DOHH2 (cell line): Measurements from ENCODE around the gene ATL2.
"Not testable (repeated sequence)": the region's sequence is repeated elsewhere in the genome, so short reads cannot be mapped to it uniquely, and the experiment has no call there.

Experiments used
- H3F3A ChIP-seq: fragments of 200-600 bp; sonication (generic), shearing (Covaris generic); 2 replicates; pipeline ENCODE4 v1.6.0; 2016; ENCODE audit warnings: antibody characterized with exemption, mild to moderate bottlenecking; ENCODE audit not compliant: control insufficient read depth, insufficient read depth
- H3K27ac ChIP-seq: fragments of 200-600 bp; sonication (generic); 2 replicates; pipeline ENCODE4 v1.5.1; 2014; ENCODE audit warnings: low read depth, mild to moderate bottlenecking, low read length, moderate library complexity
- H3K27me3 ChIP-seq: fragments of 200-600 bp; sonication (generic); 2 replicates; pipeline ENCODE4 v1.6.1; 2014; ENCODE audit warnings: mild to moderate bottlenecking, low read length, mixed read lengths; ENCODE audit not compliant: control insufficient read depth
- H3K36me3 ChIP-seq: fragments of 200-600 bp; sonication (generic); 2 replicates; pipeline ENCODE4 v1.6.1; 2014; ENCODE audit warnings: mild to moderate bottlenecking, low read length, moderate library complexity, mixed read lengths; ENCODE audit not compliant: control insufficient read depth
- H3K4me1 ChIP-seq: fragments of 200-600 bp; sonication (generic); 2 replicates; pipeline ENCODE4 v1.6.1; 2014; ENCODE audit warnings: mild to moderate bottlenecking, low read length, mixed read lengths; ENCODE audit not compliant: control insufficient read depth
- H3K4me2 ChIP-seq: fragments of 200-600 bp; sonication (generic); 2 replicates; pipeline ENCODE4 v1.6.0; 2014; ENCODE audit warnings: mild to moderate bottlenecking, low read length, moderate library complexity
- H3K4me3 ChIP-seq: fragments of 200-600 bp; sonication (generic); 2 replicates; pipeline ENCODE4 v1.5.1; 2014; ENCODE audit warnings: mild to moderate bottlenecking, low read length, mixed read lengths
- H3K79me2 ChIP-seq: fragments of 200-600 bp; sonication (generic); 2 replicates; pipeline ENCODE4 v1.6.1; 2014; ENCODE audit warnings: mild to moderate bottlenecking, low read length, mixed read lengths; ENCODE audit not compliant: control insufficient read depth
- H3K9me2 ChIP-seq: fragments of 200-600 bp; sonication (generic); replicated peaks from 2 replicates; pipeline ENCODE4 v1.6.1; 2014; ENCODE audit warnings: mild to moderate bottlenecking, low read length, mixed read lengths; ENCODE audit not compliant: control insufficient read depth
- H3K9me3 ChIP-seq: fragments of 200-600 bp; sonication (generic); 2 replicates; pipeline ENCODE4 v1.6.1; 2014; ENCODE audit warnings: antibody characterized with exemption, low read length, mixed read lengths; ENCODE audit not compliant: control insufficient read depth, insufficient read depth
- H4K20me1 ChIP-seq: fragments of 200-600 bp; sonication (generic); 2 replicates; pipeline ENCODE4 v1.6.0; 2014; ENCODE audit warnings: low read depth, mild to moderate bottlenecking, antibody characterized with exemption, low read length, moderate library complexity; ENCODE audit not compliant: control insufficient read depth, insufficient read depth
- EZH2phosphoT487 ChIP-seq: fragments of 200-600 bp; sonication (generic); IDR thresholded peaks from 2 replicates; pipeline ENCODE4 v1.6.1; 2017; ENCODE audit warnings: borderline replicate concordance, mild to moderate bottlenecking, antibody characterized with exemption, low read length, moderate library complexity, mixed read lengths
- TF ChIP-seq, protein P1 (sequence below): fragments of 200-600 bp; sonication (generic); IDR thresholded peaks from one replicate; pipeline ENCODE4 v1.5.1; 2014; ENCODE audit warnings: antibody characterized with exemption, mild to moderate bottlenecking, low read depth, low read length; ENCODE audit not compliant: poor library complexity, severe bottlenecking

Gene ATL2

DNA sequence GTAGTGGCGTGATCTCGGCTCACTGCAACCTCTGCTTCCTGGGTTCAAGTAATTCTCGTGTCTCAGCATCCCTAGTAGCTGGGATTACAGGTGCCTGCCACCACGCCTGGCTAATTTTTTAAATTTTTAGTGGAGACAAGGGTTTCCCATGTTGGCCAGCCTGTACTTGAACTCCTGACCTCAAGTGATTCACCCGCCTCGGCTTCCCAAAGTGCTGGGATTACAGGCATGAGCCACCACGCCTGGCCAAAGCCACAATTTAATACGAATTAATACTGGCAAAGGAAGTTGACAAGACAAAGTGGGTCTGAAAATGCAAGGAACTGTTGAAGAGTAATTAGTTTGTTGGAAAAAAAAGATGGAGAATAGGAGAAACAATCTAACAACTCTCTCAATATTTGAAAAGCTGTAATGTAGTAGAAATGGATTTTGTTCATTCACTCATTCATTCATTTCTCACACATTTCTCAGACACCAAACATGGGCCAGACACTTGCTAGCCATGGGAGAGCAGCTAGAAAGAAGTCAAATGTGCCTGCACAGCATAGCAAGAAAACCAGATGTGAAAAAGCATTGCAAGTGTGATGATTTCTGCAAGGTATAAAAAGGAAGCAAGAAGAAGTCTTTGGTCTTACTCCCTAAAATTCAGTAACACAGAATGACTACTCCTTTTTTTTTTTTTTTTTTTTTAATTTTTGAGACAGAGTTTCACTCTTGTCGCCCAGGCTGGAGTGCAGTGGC lies 39.4 kb upstream of the ATL2 start:
- H3K27me3 ChIP-seq = no peaks in the 10 kb centered on the region
- H3K9me2 ChIP-seq = no peaks in the 10 kb centered on the region
- H4K20me1 ChIP-seq = no peaks in the 10 kb centered on the region
- peak overlapping the region; percentile 92 for H3K27ac ChIP-seq
- H3F3A ChIP-seq = peaks cover 14% of the 10 kb centered on the region
- peaks cover 57% of the 10 kb centered on the region for H3K4me1 ChIP-seq
- TF ChIP-seq, protein P1, sequence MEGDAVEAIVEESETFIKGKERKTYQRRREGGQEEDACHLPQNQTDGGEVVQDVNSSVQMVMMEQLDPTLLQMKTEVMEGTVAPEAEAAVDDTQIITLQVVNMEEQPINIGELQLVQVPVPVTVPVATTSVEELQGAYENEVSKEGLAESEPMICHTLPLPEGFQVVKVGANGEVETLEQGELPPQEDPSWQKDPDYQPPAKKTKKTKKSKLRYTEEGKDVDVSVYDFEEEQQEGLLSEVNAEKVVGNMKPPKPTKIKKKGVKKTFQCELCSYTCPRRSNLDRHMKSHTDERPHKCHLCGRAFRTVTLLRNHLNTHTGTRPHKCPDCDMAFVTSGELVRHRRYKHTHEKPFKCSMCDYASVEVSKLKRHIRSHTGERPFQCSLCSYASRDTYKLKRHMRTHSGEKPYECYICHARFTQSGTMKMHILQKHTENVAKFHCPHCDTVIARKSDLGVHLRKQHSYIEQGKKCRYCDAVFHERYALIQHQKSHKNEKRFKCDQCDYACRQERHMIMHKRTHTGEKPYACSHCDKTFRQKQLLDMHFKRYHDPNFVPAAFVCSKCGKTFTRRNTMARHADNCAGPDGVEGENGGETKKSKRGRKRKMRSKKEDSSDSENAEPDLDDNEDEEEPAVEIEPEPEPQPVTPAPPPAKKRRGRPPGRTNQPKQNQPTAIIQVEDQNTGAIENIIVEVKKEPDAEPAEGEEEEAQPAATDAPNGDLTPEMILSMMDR = no peak
- TF ChIP-seq EZH2phosphoT487 = no peak
- peaks cover 8% of the 10 kb centered on the region; the same call in 1 of the 2 replicates for H3K9me3 ChIP-seq
- peaks cover 11% of the 10 kb centered on the region for H3K36me3 ChIP-seq
- H3K4me3 ChIP-seq = peak overlapping the region; percentile 62
- H3K4me2 ChIP-seq = peak overlapping the region; percentile 86
- no peaks in the 10 kb centered on the region for H3K79me2 ChIP-seq

DNA sequence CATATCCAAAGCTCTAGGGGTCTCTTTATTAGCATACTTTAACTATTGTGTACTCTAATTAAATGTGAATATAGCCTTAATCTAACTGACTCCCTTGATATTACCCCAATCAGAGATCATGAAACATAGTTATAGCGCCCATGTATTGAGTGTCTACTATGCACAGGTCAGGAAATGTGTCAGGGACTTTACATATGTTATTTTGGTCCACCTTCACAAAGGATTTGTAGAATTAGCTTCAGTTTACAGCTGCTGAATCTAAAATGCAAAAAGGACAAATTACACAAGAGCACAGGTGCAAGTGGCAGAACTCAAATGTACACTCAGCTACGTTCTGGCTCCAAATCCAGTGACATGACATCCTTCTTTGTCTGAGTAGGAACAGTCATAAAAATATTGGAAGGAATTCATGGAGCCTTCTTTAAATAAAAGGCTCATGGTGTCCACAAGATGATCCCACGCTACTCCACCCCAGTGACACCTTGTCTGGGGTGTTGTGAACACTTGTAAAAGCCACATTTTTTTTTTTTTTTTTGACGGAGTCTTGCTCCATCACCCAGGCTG lies 38.7 kb upstream of the ATL2 start:
- no peak for TF ChIP-seq EZH2phosphoT487
- TF ChIP-seq, protein P1 = no peak
- H4K20me1 ChIP-seq = no peaks in the 10 kb centered on the region
- H3K4me1 ChIP-seq = peaks cover 54% of the 10 kb centered on the region
- H3K27me3 ChIP-seq = no peaks in the 10 kb centered on the region
- H3F3A ChIP-seq = peaks cover 14% of the 10 kb centered on the region
- H3K4me3 ChIP-seq = peak overlapping the region; percentile 62
- H3K9me3 ChIP-seq = peaks cover 8% of the 10 kb centered on the region; the same call in 1 of the 2 replicates
- H3K27ac ChIP-seq = peak overlapping the region; percentile 92
- H3K36me3 ChIP-seq = peaks cover 11% of the 10 kb centered on the region
- no peaks in the 10 kb centered on the region for H3K79me2 ChIP-seq
- no peaks in the 10 kb centered on the region for H3K9me2 ChIP-seq
- peak overlapping the region; percentile 86 for H3K4me2 ChIP-seq

DNA sequence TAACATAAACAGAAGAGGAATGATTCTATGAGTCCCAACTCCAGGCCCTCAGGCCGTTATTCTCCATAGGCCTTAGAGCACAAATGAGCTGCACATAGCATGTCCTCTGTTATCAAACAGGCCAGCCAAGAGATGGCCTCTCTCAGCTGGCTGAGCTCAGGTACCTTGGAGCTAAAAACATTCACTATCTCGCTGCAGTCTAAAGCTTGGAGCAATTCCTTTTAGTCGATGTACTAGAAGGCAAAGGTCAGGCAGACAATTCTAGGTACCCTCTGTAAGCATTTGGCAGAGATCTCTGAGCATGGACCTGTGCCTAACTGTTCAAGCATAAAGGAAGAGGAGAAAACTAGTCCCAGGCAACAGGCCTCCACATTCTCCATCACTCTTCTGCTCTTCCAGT lies 38.0 kb upstream of the ATL2 start:
- H3K4me3 ChIP-seq = peak overlapping the region; percentile 62
- no peaks in the 10 kb centered on the region for H3K79me2 ChIP-seq
- H4K20me1 ChIP-seq = no peaks in the 10 kb centered on the region
- peaks cover 19% of the 10 kb centered on the region for H3F3A ChIP-seq
- peak overlapping the region; percentile 86 for H3K4me2 ChIP-seq
- H3K4me1 ChIP-seq = peaks cover 60% of the 10 kb centered on the region
- peaks cover 11% of the 10 kb centered on the region for H3K36me3 ChIP-seq
- H3K9me2 ChIP-seq = no peaks in the 10 kb centered on the region
- peaks cover 8% of the 10 kb centered on the region; the same call in 1 of the 2 replicates for H3K9me3 ChIP-seq
- TF ChIP-seq EZH2phosphoT487 = no peak
- TF ChIP-seq, protein P1 = no peak
- no peaks in the 10 kb centered on the region for H3K27me3 ChIP-seq
- peak overlapping the region; percentile 92 for H3K27ac ChIP-seq

DNA sequence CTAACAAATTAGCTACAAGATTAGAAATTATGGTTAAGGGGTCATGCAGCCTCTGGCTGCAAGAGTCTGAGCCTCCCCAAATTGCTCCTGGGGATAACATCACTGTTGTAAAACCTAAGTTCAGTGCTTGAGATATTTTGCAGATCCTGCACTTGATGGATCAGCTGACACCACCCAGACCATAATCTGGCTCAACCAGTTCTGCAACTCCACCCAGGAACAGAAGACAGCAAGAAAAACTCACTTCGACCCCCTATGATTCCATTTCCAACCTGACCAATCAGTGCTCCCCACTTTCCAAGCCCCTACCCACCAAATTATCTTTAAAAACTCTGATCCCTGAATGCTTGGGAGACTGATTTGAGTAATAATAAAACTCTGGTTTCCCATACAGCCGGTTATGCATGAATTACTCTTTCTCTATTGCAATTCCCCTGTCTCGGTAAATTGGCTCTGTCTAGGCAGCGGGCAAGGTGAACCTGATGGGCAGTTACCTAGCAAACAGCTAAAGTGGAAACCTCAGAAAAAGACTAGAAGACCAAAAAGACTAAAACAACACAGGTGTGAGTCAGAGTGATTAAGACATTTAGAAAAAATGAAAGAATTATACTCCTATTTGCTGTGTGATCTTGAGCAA lies 35.3 kb upstream of the ATL2 start:
- Histone ChIP-seq H3K4me1 (peaks cover 71% of the 10 kb centered on the region), H3K36me3 (peaks cover 11% of the 10 kb centered on the region), H3F3A (peaks cover 33% of the 10 kb centered on the region)
- H3K4me3 ChIP-seq, H3K27ac ChIP-seq, H3K27me3 ChIP-seq, H3K79me2 ChIP-seq, H3K9me2 ChIP-seq, H4K20me1 ChIP-seq, H3K9me3 ChIP-seq, H3K4me2 ChIP-seq: not testable (repeated sequence)
